ENCODE measurements around the gene TUBE1.

Gene TUBE1

GRCh38 chr6:112037783-112038216, 49.5 kb downstream of the TUBE1 start:
- Mint-ChIP-seq H3K9me3 (no peaks in the 10 kb centered on the region), H3K4me3 (no peak overlapping the region), H3K27ac (no peak overlapping the region), H3K36me3 (no peaks in the 10 kb centered on the region), H3K27me3 (peaks cover 4% of the 10 kb centered on the region), H3K4me1 (peaks cover 43% of the 10 kb centered on the region)
- CTCF ChIA-PET: interaction anchor here (1.3 to 9.7 kb wide), 3 partner anchors 9 to 395 kb away, joined by 3 to 147 read pairs (median 16); no protein-coding TSS in a partner anchor
- DNase-seq: no peak

- no peak for DNase-seq
- Mint-ChIP-seq H3K27ac (no peak overlapping the region), H3K4me3 (no peak overlapping the region), H3K36me3 (no peaks in the 10 kb centered on the region), H3K27me3 (peaks cover 4% of the 10 kb centered on the region), H3K9me3 (no peaks in the 10 kb centered on the region), H3K4me1 (peaks cover 33% of the 10 kb centered on the region)
- CTCF ChIA-PET: interaction anchor here (1.0 to 1.9 kb wide), 5 partner anchors 10 to 326 kb away, joined by 4 to 11 read pairs (median 4); no protein-coding TSS in a partner anchor
Observed at GRCh38 chr6:112036088-112036637, 51.1 kb downstream of the TUBE1 start.

- H3K4me3 Mint-ChIP-seq: no peak overlapping the region
- no peaks in the 10 kb centered on the region for H3K36me3 Mint-ChIP-seq
- H3K4me1 Mint-ChIP-seq: peaks cover 47% of the 10 kb centered on the region
- no peak for DNase-seq
- no peak overlapping the region for H3K27ac Mint-ChIP-seq
- H3K9me3 Mint-ChIP-seq: no peaks in the 10 kb centered on the region
- no peaks in the 10 kb centered on the region for H3K27me3 Mint-ChIP-seq
- CTCF ChIA-PET: interaction anchor here (0.7 to 2.0 kb wide), 5 partner anchors 9 to 331 kb away, joined by 3 to 11 read pairs (median 4); no protein-coding TSS in a partner anchor
Observed at GRCh38 chr6:112034616-112034995, 52.7 kb downstream of the TUBE1 start.

- Mint-ChIP-seq H3K36me3 (no peaks in the 10 kb centered on the region), H3K4me1 (peaks cover 53% of the 10 kb centered on the region), H3K27me3 (no peaks in the 10 kb centered on the region), H3K4me3 (no peak overlapping the region), H3K9me3 (no peaks in the 10 kb centered on the region), H3K27ac (no peak overlapping the region)
- no peak for DNase-seq
- CTCF ChIA-PET: interaction anchor here (1.3 to 2.0 kb wide), 3 partner anchors 16 to 24 kb away, joined by 3 to 6 read pairs (median 4); no protein-coding TSS in a partner anchor
Observed at GRCh38 chr6:112033791-112034615, 53.3 kb downstream of the TUBE1 start.

- Mint-ChIP-seq H3K9me3 (no peaks in the 10 kb centered on the region), H3K36me3 (peaks cover 4% of the 10 kb centered on the region), H3K27ac (no peak overlapping the region), H3K27me3 (no peaks in the 10 kb centered on the region), H3K4me3 (no peak overlapping the region), H3K4me1 (peaks cover 64% of the 10 kb centered on the region)
- CTCF ChIA-PET: interaction anchor here (0.6 to 2.0 kb wide), 7 partner anchors 8 to 45 kb away, joined by 3 to 7 read pairs (median 3); no protein-coding TSS in a partner anchor
- DNase-seq: no peak
Observed at GRCh38 chr6:112032728-112033127, 54.6 kb downstream of the TUBE1 start.

GRCh38 chr6:112031960-112032359, 55.3 kb downstream of the TUBE1 start:
- DNase-seq: no peak
- Mint-ChIP-seq H3K9me3 (no peaks in the 10 kb centered on the region), H3K27ac (no peak overlapping the region), H3K36me3 (peaks cover 6% of the 10 kb centered on the region), H3K27me3 (no peaks in the 10 kb centered on the region), H3K4me1 (peaks cover 72% of the 10 kb centered on the region), H3K4me3 (no peak overlapping the region)
- CTCF ChIA-PET: interaction anchor here (0.7 to 1.7 kb wide), 6 partner anchors 9 to 232 kb away, joined by 3 to 7 read pairs (median 3); no protein-coding TSS in a partner anchor

- H3K4me3 Mint-ChIP-seq: no peak overlapping the region
- DNase-seq: no peak
Observed at GRCh38 chr6:112030961-112031660, 56.2 kb downstream of the TUBE1 start.

GRCh38 chr6:112030206-112030960, 56.9 kb downstream of the TUBE1 start:
- no peaks in the 10 kb centered on the region for H3K27me3 Mint-ChIP-seq
- H3K27ac Mint-ChIP-seq: peak overlapping the region; percentile 15
- no peak for DNase-seq
- H3K36me3 Mint-ChIP-seq: peaks cover 11% of the 10 kb centered on the region
- H3K4me1 Mint-ChIP-seq: peaks cover 71% of the 10 kb centered on the region
- CTCF ChIA-PET: interaction anchor here (1.2 to 1.6 kb wide), 2 partner anchors 12 to 20 kb away, joined by 3 to 5 read pairs; no protein-coding TSS in a partner anchor
- no peak overlapping the region for H3K4me3 Mint-ChIP-seq
- H3K9me3 Mint-ChIP-seq: peaks cover 7% of the 10 kb centered on the region

More at GRCh38 chr6:112030961-112031660, 56.2 kb downstream of the TUBE1 start:
- Mint-ChIP-seq H3K27ac (peak overlapping the region; percentile 15), H3K36me3 (peaks cover 9% of the 10 kb centered on the region), H3K9me3 (peaks cover 4% of the 10 kb centered on the region), H3K4me1 (peaks cover 77% of the 10 kb centered on the region), H3K27me3 (no peaks in the 10 kb centered on the region)
- CTCF ChIA-PET: interaction anchor here (0.7 to 1.6 kb wide), 3 partner anchors 11 to 231 kb away, joined by 3 to 5 read pairs (median 3); no protein-coding TSS in a partner anchor

- peaks cover 11% of the 10 kb centered on the region for H3K36me3 Mint-ChIP-seq
- H3K27ac Mint-ChIP-seq: peak overlapping the region; percentile 98
- peaks cover 64% of the 10 kb centered on the region for H3K4me1 Mint-ChIP-seq
- peak; percentile 72 for DNase-seq
- CTCF ChIA-PET: interaction anchor here (0.8 to 4.3 kb wide), 10 partner anchors 9 to 320 kb away, joined by 3 to 51 read pairs (median 12); no protein-coding TSS in a partner anchor
- no peak overlapping the region for H3K4me3 Mint-ChIP-seq
- no peaks in the 10 kb centered on the region for H3K27me3 Mint-ChIP-seq
- peaks cover 12% of the 10 kb centered on the region for H3K9me3 Mint-ChIP-seq
Observed at GRCh38 chr6:112029045-112029822, 58.0 kb downstream of the TUBE1 start.

GRCh38 chr6:112027942-112028674, 59.2 kb downstream of the TUBE1 start:
- H3K27ac Mint-ChIP-seq: peak overlapping the region; percentile 98
- peaks cover 54% of the 10 kb centered on the region for H3K4me1 Mint-ChIP-seq
- no peaks in the 10 kb centered on the region for H3K27me3 Mint-ChIP-seq
- CTCF ChIA-PET: interaction anchor here (1.2 to 4.3 kb wide), 9 partner anchors 8 to 318 kb away, joined by 4 to 51 read pairs (median 16); no protein-coding TSS in a partner anchor
- peaks cover 20% of the 10 kb centered on the region for H3K9me3 Mint-ChIP-seq
- peak; percentile 62 for DNase-seq
- H3K36me3 Mint-ChIP-seq: peaks cover 11% of the 10 kb centered on the region
- H3K4me3 Mint-ChIP-seq: peak overlapping the region; percentile 42

GRCh38 chr6:112026933-112027332, 60.3 kb downstream of the TUBE1 start:
- H3K27me3 Mint-ChIP-seq: no peaks in the 10 kb centered on the region
- CTCF ChIA-PET: interaction anchor here (4.2 to 4.3 kb wide), 2 partner anchors 10 to 18 kb away, joined by 40 to 47 read pairs; no protein-coding TSS in a partner anchor
- H3K4me1 Mint-ChIP-seq: peaks cover 62% of the 10 kb centered on the region
- peaks cover 11% of the 10 kb centered on the region for H3K36me3 Mint-ChIP-seq
- peak overlapping the region; percentile 98 for H3K27ac Mint-ChIP-seq
- H3K4me3 Mint-ChIP-seq: no peak overlapping the region
- peaks cover 20% of the 10 kb centered on the region for H3K9me3 Mint-ChIP-seq
- DNase-seq: no peak

GRCh38 chr6:112024464-112024863, 62.8 kb downstream of the TUBE1 start:
- Mint-ChIP-seq H3K36me3 (peaks cover 11% of the 10 kb centered on the region), H3K27ac (no peak overlapping the region), H3K27me3 (no peaks in the 10 kb centered on the region), H3K4me3 (no peak overlapping the region), H3K4me1 (peaks cover 44% of the 10 kb centered on the region), H3K9me3 (peaks cover 20% of the 10 kb centered on the region)
- CTCF ChIA-PET: interaction anchor here (1.4 kb wide), 1 partner anchor 14 kb away, joined by 4 read pairs; no protein-coding TSS in a partner anchor
- no peak for DNase-seq
